ENCODE measurements around the gene ZBTB14.

The ZBTB14 gene, protein sequence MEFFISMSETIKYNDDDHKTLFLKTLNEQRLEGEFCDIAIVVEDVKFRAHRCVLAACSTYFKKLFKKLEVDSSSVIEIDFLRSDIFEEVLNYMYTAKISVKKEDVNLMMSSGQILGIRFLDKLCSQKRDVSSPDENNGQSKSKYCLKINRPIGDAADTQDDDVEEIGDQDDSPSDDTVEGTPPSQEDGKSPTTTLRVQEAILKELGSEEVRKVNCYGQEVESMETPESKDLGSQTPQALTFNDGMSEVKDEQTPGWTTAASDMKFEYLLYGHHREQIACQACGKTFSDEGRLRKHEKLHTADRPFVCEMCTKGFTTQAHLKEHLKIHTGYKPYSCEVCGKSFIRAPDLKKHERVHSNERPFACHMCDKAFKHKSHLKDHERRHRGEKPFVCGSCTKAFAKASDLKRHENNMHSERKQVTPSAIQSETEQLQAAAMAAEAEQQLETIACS

DNA sequence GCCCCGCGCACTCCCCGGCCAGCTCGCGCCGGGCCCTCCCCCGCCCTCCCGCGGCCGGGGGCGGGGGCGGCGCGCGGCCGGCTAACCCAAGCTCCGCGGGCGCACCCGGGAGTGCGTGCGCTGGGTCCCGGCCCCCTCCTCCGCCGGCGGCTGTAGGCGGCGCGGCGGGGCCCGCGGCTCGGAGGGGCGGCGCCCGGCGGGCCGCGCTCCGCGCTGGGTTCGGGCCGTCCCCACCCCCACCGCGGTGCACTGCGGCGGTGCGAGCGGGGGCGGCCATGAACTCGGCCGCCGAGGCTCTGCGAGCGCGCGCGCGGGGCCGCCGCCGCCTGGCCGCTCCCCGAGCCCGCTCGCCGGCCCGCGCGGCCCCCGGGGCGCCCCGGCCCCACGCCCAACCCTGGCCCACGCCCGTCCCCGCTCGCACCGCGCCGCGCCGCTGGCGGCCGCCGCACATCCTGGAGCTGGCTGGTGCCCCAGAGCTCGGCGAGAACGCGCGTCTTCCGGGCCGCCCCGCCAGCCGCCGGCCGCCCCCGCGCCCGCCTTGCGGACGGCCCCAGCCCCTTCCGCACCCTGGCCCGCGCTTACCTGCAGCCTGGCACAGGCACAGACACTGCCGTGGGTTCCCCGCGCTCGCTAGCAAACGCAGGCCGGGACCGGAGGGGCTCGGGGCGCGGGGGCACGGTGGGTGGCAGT lies at the start of gene ZBTB14:
Gene ZBTB14 (minus strand): TSS at position 496 of the 690 bp plus-strand sequence. CDS start 2,480 bp downstream, outside the sequence.
- H3K4me3 ChIP-seq (ENCODE audit: low read depth, low read length) = peak within 1 kb of the TSS; percentile 79
- TF ChIP-seq, protein P1, sequence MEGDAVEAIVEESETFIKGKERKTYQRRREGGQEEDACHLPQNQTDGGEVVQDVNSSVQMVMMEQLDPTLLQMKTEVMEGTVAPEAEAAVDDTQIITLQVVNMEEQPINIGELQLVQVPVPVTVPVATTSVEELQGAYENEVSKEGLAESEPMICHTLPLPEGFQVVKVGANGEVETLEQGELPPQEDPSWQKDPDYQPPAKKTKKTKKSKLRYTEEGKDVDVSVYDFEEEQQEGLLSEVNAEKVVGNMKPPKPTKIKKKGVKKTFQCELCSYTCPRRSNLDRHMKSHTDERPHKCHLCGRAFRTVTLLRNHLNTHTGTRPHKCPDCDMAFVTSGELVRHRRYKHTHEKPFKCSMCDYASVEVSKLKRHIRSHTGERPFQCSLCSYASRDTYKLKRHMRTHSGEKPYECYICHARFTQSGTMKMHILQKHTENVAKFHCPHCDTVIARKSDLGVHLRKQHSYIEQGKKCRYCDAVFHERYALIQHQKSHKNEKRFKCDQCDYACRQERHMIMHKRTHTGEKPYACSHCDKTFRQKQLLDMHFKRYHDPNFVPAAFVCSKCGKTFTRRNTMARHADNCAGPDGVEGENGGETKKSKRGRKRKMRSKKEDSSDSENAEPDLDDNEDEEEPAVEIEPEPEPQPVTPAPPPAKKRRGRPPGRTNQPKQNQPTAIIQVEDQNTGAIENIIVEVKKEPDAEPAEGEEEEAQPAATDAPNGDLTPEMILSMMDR (conservative IDR thresholded peaks at IDR 0.05; ENCODE audit: low read depth, low read length) = no peak
- DNase-seq (ENCODE audit: low read depth) = peak; percentile 67

DNA sequence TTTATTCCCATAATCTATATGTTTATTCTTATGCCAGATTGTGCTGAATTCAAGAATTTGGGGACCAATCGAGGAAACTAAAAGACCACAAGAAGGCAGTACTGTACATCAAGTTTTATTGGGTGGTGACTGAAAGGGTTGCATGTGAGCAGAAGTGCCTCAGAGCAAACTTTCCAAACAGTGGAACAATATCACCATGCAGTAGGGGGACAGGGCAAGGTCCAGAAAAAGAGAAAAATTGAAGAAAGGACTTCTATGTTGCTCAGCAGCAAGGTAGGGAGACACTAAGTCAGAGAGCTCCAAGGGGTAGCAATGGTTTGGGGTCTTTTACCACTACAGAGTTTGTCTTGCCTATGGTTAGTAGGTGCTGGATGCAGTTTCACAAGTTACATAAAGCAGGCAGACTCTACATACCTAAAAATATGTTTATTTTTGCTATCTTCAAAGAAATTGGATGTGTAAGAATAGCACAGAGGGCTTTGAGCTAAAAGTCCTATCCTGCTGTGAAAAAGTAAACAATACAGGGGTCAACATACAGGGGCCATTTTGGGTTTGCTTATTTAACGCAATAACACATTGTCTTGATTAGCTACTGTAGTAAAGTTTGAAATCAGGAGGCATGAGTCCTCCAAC lies 43.8 kb upstream of the ZBTB14 start:
- H3K4me3 ChIP-seq (ENCODE audit: low read depth, low read length) = no peak overlapping the region
- DNase-seq (ENCODE audit: low read depth) = no peak
- TF ChIP-seq, protein P1 (conservative IDR thresholded peaks at IDR 0.05; ENCODE audit: low read depth, low read length) = no peak

DNA sequence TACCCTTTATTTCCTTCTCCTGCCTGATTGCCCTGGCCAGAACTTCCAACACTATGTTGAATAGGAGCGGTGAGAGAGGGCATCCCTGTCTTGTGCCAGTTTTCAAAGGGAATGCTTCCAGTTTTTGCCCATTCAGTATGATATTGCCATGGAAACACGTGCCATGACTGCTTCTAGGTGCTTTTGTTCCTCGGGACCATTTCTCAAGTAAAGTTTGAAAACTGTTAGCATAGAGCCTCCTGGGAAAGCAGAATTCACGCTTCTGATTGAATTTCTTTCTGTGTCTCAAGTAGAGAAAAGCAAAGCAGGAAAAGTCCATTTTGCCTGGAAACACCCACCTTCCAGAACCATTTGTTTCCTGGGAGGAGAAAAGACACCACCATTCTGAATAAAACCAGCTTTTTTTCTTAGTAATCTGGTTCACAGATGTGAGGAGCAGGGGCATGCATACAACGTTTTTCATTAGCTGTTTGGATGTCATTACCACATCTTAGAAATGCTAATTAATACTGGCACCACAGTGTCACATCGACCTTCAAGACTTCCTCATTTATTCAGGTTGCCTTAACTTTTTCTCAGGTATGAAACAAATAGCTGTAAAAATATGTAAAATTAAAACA lies 39.0 kb upstream of the ZBTB14 start:
- TF ChIP-seq, protein P1 (conservative IDR thresholded peaks at IDR 0.05; ENCODE audit: low read depth, low read length) = no peak
- no peak for DNase-seq (ENCODE audit: low read depth)
- no peak overlapping the region for H3K4me3 ChIP-seq (ENCODE audit: low read depth, low read length)

DNA sequence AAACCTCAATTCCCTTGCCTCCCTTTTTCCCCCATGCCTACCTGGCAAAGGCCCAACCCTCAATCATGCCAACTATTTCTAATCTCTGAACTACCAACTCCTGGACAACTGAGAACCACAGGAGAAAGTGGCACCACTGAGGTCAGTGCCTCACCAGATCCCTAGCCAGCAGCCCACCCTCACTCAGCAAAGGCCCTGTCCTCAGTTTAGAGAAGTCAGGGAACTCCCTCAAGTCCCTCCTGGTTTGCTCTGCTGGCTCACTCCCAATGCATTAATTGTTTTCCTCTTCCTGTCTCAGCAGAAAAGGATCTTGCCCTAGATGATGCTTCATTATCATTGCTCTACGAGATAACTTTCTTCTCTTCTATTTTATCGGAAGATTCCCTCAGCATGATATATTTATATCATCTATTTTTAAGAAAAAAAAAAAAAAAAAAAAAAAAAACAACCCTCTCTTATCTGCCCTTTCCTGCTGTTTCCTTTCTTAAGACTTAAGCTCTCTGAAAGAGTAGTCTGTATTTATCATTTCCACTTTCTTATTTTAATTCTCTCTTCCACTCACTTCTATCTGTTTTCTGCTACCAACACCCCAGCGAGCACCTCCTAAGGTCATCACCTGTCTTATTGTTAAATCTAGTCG lies 22.7 kb upstream of the ZBTB14 start:
- no peak overlapping the region for H3K4me3 ChIP-seq (ENCODE audit: low read depth, low read length)
- no peak for DNase-seq (ENCODE audit: low read depth)
- TF ChIP-seq, protein P1 (conservative IDR thresholded peaks at IDR 0.05; ENCODE audit: low read depth, low read length) = no peak

DNA sequence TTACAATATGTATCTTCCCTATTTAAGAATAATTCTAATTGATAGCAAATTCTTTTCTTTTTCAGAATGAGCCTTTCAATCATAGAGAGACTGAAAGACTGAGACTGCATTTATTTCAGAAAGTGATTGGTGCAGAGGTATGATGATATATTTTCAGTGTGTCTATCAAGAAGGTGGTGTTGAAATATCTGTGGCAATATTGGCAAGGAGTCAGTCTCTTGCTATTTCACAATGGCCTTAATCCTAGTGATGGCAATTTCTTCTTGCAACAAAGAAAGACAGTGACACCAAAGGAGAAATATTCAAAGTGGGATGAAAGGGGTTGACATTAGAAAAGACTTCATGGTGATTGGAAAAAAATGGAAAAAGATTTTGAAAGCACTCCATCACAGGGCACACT lies 21.7 kb upstream of the ZBTB14 start:
- DNase-seq (ENCODE audit: low read depth) = peak; percentile 18
- H3K4me3 ChIP-seq (ENCODE audit: low read depth, low read length) = no peak overlapping the region
- TF ChIP-seq, protein P1 (conservative IDR thresholded peaks at IDR 0.05; ENCODE audit: low read depth, low read length) = no peak

DNA sequence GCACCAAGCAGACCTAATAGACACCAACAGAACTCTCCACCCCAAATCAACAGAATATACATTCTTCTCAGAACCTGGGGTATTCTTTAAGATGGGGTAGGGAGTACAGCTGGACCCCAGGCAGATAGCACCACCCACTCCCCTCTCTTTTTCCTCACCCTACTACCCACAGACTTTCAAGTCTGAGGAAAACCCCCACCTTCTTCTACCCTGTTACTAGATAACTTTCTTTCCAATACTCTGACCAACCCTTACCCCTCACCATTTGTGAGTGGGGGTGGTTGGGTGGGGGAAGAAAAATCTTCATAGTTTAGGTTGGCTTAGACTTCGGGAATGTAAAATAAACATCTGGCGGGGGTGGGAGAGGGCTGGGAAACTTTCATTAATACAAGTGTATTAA lies 20.3 kb upstream of the ZBTB14 start:
- H3K4me3 ChIP-seq (ENCODE audit: low read depth, low read length) = no peak overlapping the region
- TF ChIP-seq, protein P1 (conservative IDR thresholded peaks at IDR 0.05; ENCODE audit: low read depth, low read length) = no peak
- DNase-seq (ENCODE audit: low read depth) = no peak
